AG20443 (cell line): ENCODE data around the gene ZP4.

Experiments used
- DNase-seq: peaks from one replicate; pipeline ENCODE4 v3.0.0; 2012; ENCODE audit warnings: low spot score, mixed read lengths

The ZP4 gene

GRCh38 chr1:237890822-237891221, at the start of gene ZP4:
TSS of gene ZP4 (minus strand) at chr1:237890922. CDS start at chr1:237890635, 287 bp downstream.
- DNase-seq = no peak

- DNase-seq = no peak
These were observed 47.8 kb upstream of the ZP4 start for GRCh38 chr1:237938553-237938952.

- no peak for DNase-seq
These were observed 47.3 kb upstream of the ZP4 start for GRCh38 chr1:237938068-237938467.

GRCh38 chr1:237932816-237933215, 42.1 kb upstream of the ZP4 start:
- DNase-seq = no peak

GRCh38 chr1:237931581-237931980, 40.9 kb upstream of the ZP4 start:
- DNase-seq = no peak

- DNase-seq = no peak
These were observed 36.5 kb upstream of the ZP4 start for GRCh38 chr1:237927198-237927597.

- no peak for DNase-seq
These were observed 30.6 kb upstream of the ZP4 start for GRCh38 chr1:237921306-237921705.

- no peak for DNase-seq
These were observed 22.6 kb upstream of the ZP4 start for GRCh38 chr1:237913345-237913744.

- no peak for DNase-seq
These were observed 21.2 kb upstream of the ZP4 start for GRCh38 chr1:237911911-237912310.

GRCh38 chr1:237910834-237911233, 20.1 kb upstream of the ZP4 start:
- no peak for DNase-seq

- no peak for DNase-seq
These were observed 13.2 kb upstream of the ZP4 start for GRCh38 chr1:237903961-237904360.

GRCh38 chr1:237902960-237903743, 12.4 kb upstream of the ZP4 start:
- no peak for DNase-seq

- no peak for DNase-seq
These were observed 10.7 kb upstream of the ZP4 start for GRCh38 chr1:237901299-237901934.

GRCh38 chr1:237895630-237896029, 4.9 kb upstream of the ZP4 start:
- no peak for DNase-seq

GRCh38 chr1:237894131-237894530, 3.4 kb upstream of the ZP4 start:
- DNase-seq = no peak

- DNase-seq = no peak
These were observed 1.3 kb upstream of the ZP4 start for GRCh38 chr1:237891979-237892378.

- no peak for DNase-seq
These were observed 544 bp upstream of the ZP4 start for GRCh38 chr1:237891266-237891665.

- DNase-seq = no peak
These were observed 306 bp downstream of the ZP4 start for GRCh38 chr1:237890416-237890815.

GRCh38 chr1:237888143-237888542, 2.6 kb downstream of the ZP4 start:
- DNase-seq = no peak

- no peak for DNase-seq
These were observed 3.2 kb downstream of the ZP4 start for GRCh38 chr1:237887542-237887941.

GRCh38 chr1:237884237-237884636, 6.5 kb downstream of the ZP4 start:
- no peak for DNase-seq

- no peak for DNase-seq
These were observed 11.5 kb downstream of the ZP4 start for GRCh38 chr1:237879195-237879594.

GRCh38 chr1:237878406-237878805, 12.3 kb downstream of the ZP4 start:
- no peak for DNase-seq

- no peak for DNase-seq
These were observed 13.1 kb downstream of the ZP4 start for GRCh38 chr1:237877631-237878030.
